Measurements from ENCODE around the gene PRODH2. TPM values are rescaled to one million over a fixed set of nuclear protein-coding genes. Genes with fewer than 3 reads are reported as not detected.

The PRODH2 gene
- total RNA-seq, 2 donors from 2014 or later: 0.13 TPM; not detected in 1

DNA sequence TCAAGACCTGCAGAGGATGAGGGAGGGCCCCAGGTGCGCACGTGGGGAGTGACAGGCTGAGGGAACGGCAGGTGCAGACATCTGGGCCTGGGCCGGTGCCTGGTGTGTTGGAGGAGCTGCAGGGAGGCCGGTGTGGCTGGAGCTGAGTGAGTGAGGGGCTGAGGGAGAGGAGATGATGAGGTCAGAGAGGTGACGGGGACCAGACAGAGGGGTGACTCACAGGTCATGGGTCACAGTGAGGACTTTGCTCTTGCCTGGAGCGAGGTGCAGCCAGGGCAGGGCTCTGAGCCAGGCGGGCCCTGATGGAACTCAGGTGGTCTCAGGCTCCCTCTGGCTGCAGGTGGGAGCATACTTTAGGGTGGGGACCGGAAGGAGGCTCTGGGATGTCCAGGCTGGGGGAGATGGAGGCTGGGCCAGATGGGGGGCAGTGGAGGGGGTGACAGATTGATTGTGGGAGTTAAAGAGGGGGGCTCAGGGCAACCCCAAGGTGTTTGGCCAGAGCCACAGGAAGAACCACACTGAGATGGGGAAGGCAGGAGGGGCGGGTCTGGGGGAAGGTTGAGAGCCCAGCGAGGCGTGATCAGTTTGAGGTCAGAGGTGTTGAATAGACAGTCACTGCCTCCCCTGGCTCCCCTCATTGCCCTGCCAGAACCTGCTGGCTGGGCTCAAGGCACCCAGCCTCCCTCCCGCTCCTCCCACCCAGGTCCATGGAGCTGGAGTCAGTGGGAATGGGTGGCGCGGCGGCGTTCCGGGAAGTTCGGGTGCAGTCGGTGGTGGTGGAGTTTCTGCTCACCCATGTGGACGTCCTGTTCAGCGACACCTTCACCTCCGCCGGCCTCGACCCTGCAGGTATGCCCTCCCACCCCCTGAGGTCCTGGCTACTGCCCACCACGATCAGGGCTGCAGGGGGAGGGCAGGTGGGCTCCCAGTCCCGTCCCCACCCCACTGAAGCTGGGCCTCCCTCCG lies 28.9 kb downstream of the PRODH2 start:
- Mint-ChIP-seq H3K36me3 (ENCODE audit: low read depth) (no peaks in the 10 kb centered on the region), H3K4me3 (no peak overlapping the region), H3K4me1 (no peaks in the 10 kb centered on the region), H3K27me3 (no peaks in the 10 kb centered on the region), H3K27ac (no peak overlapping the region), H3K9me3 (no peaks in the 10 kb centered on the region)
- no peak for ATAC-seq (replicated peaks)

DNA sequence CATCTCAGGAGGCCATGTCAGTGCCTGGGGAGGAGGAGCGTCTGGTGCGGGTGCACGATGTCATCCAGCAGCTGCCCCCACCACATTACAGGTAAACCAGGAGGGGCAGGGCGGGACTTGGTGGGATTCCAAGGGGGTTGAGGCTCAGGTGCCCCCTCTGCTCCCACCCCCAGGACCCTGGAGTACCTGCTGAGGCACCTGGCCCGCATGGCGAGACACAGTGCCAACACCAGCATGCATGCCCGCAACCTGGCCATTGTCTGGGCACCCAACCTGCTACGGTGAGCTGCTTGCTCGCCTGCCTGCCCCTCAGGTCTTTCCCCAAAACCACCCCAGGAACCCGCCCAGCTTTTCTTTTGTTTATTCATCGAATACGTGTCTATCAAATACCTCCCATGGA lies 30.1 kb downstream of the PRODH2 start:
- Mint-ChIP-seq H3K9me3 (no peaks in the 10 kb centered on the region), H3K27me3 (no peaks in the 10 kb centered on the region), H3K36me3 (ENCODE audit: low read depth) (no peaks in the 10 kb centered on the region), H3K4me1 (no peaks in the 10 kb centered on the region), H3K27ac (no peak overlapping the region), H3K4me3 (no peak overlapping the region)
- ATAC-seq (replicated peaks): no peak

DNA sequence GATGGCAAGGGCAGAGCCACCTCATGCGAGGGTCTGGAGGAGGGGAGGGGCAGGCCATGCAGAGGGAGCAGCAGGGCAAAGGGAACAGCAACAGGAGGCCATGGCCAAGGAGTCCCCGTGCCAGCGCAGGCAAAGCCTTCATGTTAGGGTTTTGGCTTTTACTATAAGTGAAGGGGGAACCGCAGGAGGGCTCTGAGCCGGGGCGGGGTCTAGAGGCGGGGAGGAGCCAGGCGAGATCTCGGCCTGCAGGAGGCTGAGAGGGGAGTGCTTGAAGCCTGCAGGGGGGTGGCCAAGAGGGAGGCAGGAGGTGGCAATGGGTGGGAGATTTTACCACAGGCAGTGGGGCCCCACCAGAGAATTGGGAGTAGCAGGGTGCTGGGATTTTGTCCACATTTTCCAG lies 31.0 kb downstream of the PRODH2 start:
- no peaks in the 10 kb centered on the region for H3K9me3 Mint-ChIP-seq
- H3K4me1 Mint-ChIP-seq: peaks cover 2% of the 10 kb centered on the region
- ATAC-seq (replicated peaks): no peak
- H3K27ac Mint-ChIP-seq: no peak overlapping the region
- H3K27me3 Mint-ChIP-seq: no peaks in the 10 kb centered on the region
- H3K36me3 Mint-ChIP-seq (ENCODE audit: low read depth): no peaks in the 10 kb centered on the region
- no peak overlapping the region for H3K4me3 Mint-ChIP-seq

DNA sequence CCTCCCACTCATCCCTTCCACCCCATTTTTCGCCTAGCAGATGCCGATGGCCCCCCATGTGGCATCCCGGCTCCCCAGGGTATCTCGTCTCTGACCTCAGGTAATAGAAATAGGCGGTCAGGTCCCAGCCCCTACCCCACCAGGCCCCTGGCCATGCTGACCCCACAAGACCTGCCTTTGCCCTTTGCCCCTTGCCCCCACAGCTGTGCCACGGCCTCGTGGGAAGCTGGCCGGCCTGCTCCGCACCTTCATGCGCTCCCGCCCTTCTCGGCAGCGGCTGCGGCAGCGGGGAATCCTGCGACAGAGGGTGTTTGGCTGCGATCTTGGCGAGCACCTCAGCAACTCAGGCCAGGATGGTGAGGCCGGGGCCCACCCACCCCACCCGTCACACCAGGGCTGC lies 31.9 kb downstream of the PRODH2 start:
- Mint-ChIP-seq H3K9me3 (no peaks in the 10 kb centered on the region), H3K27ac (no peak overlapping the region), H3K36me3 (ENCODE audit: low read depth) (no peaks in the 10 kb centered on the region), H3K4me1 (peaks cover 4% of the 10 kb centered on the region), H3K27me3 (no peaks in the 10 kb centered on the region), H3K4me3 (no peak overlapping the region)
- no peak for ATAC-seq (replicated peaks)

DNA sequence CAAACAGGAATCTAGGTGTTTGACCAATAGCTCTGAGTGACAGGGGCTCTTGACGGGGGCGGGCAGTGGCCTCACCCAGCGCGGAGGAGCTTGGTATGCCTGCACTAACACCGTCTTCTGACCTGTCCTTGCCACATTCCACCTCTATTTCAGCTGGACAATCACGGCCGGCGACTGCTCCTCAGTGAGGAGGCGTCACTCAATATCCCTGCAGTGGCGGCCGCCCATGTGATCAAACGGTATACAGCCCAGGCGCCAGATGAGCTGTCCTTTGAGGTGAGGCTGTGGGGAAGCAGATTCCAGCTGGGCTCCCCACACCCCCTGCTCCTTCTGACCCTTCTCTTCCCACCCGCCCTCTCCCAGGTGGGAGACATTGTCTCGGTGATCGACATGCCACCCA lies 32.6 kb downstream of the PRODH2 start:
- no peak for ATAC-seq (replicated peaks)
- no peak overlapping the region for H3K27ac Mint-ChIP-seq
- H3K9me3 Mint-ChIP-seq: no peaks in the 10 kb centered on the region
- no peak overlapping the region for H3K4me3 Mint-ChIP-seq
- H3K4me1 Mint-ChIP-seq: peaks cover 4% of the 10 kb centered on the region
- no peaks in the 10 kb centered on the region for H3K27me3 Mint-ChIP-seq
- H3K36me3 Mint-ChIP-seq (ENCODE audit: low read depth): no peaks in the 10 kb centered on the region

DNA sequence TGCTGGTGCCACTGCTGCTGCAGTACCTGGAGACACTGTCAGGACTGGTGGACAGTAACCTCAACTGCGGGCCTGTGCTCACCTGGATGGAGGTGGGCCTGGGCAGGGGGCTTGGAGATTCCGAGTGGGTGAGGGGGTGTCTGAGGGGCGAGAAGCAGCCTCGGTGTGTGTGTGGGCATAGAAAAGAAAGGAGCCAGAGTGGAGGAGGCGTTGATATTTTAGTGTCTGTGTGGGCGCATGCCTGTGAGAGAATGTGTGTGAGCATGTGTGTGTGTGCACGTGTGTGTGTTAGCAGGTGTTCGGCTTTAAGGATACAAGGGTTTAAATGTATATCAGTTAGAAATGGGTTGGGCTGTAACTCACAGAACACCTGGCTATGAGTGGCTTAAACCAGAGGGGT lies 33.6 kb downstream of the PRODH2 start:
- Mint-ChIP-seq H3K9me3 (no peaks in the 10 kb centered on the region), H3K36me3 (ENCODE audit: low read depth) (no peaks in the 10 kb centered on the region), H3K4me3 (no peak overlapping the region), H3K27ac (peak overlapping the region; percentile 25), H3K4me1 (peaks cover 9% of the 10 kb centered on the region), H3K27me3 (no peaks in the 10 kb centered on the region)
- ATAC-seq (replicated peaks): no peak

DNA sequence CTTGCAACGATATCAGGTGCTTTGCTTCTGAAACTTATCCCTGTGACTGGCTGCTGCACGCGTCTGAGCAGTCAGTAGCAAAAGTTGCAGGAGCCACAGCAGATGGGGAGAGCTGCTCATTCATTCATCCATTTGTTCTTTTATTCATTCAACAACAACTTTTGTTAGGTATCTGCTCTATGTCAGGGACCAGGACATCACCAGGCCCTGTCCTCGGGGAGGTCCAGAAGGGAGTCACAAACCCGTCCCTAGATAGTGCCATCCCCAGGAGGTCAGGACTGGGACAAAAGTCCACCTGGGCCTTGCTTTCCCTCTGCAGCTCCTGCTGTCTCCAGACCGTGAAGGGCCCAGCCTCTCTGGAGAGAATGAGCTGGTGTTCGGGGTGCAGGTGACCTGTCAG lies 34.7 kb downstream of the PRODH2 start:
- H3K9me3 Mint-ChIP-seq: no peaks in the 10 kb centered on the region
- no peaks in the 10 kb centered on the region for H3K36me3 Mint-ChIP-seq (ENCODE audit: low read depth)
- ATAC-seq (replicated peaks): no peak
- no peak overlapping the region for H3K4me3 Mint-ChIP-seq
- no peaks in the 10 kb centered on the region for H3K27me3 Mint-ChIP-seq
- H3K27ac Mint-ChIP-seq: no peak overlapping the region
- peaks cover 9% of the 10 kb centered on the region for H3K4me1 Mint-ChIP-seq

DNA sequence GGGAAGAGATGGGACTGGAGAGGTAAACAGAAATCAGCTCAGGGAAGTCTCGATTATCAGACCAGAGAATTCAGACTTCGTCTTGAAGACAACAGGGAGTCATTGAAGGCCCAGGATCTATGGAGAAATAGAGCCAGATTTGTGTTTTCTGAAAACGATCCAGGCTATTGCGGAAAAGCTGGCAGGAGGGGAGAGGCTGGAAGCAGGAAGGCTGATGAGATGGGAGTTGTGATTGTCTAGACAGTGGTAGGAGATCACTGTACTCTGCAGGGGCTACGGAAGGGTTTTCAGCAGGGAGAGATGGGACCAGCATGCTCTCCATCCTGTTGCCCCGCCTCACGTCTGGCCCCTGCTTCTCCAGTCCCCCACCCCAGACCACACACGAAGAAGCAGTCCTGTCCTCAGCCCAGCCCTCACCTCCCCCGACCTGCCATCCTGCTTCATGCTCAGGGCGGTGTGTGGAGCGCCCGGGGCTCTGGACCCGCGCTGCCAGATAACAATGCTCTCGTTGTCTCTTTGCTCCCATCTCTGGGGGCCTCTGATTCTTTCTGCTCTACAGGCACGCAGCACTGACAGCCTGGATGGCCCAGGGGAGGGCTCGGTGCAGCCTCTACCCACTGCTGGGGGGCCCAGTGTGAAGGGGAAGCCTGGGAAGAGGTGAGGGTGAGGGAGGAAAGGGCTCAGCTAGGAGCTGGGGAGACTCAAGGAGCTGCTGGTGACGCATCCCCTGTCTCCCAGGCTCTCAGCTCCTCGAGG lies 35.4 kb downstream of the PRODH2 start:
- peak overlapping the region; percentile 81 for H3K4me3 Mint-ChIP-seq
- no peaks in the 10 kb centered on the region for H3K27me3 Mint-ChIP-seq
- no peaks in the 10 kb centered on the region for H3K36me3 Mint-ChIP-seq (ENCODE audit: low read depth)
- H3K27ac Mint-ChIP-seq: no peak overlapping the region
- H3K4me1 Mint-ChIP-seq: peaks cover 9% of the 10 kb centered on the region
- no peak for ATAC-seq (replicated peaks)
- H3K9me3 Mint-ChIP-seq: no peaks in the 10 kb centered on the region

DNA sequence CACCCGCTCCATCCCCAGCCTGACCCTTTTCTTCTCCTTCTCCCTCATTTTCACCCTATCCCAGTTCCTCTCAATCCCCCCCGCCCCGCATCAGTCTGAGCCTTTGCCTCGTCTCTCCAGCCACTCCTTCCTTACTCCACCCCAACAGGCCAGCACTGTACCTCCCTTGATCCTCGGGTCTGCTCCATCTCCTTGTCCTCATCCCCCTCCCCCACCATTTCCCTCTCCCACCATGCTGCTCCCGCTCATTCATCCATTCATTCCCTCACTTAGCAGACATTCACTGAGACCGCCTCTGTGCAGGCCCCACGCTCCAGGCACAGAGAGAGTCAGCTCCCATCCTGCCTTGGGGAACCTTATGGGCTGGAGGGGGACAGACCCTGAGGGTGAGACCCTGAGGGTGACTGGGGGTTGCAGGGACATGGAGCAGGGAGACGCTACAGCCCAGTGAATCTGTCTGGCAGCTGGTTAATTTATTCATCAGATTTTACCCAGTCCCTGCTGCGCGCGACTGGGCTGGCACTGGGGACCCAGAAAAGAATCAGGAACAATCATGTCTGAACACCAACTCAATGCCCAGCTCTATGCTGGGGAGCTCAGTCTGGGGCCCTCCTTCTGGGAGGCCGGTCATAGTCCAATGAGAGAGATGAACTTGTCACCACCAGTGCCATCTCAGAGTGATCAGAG lies 36.4 kb downstream of the PRODH2 start:
- Mint-ChIP-seq H3K4me3 (peak overlapping the region; percentile 81), H3K36me3 (ENCODE audit: low read depth) (no peaks in the 10 kb centered on the region)

DNA sequence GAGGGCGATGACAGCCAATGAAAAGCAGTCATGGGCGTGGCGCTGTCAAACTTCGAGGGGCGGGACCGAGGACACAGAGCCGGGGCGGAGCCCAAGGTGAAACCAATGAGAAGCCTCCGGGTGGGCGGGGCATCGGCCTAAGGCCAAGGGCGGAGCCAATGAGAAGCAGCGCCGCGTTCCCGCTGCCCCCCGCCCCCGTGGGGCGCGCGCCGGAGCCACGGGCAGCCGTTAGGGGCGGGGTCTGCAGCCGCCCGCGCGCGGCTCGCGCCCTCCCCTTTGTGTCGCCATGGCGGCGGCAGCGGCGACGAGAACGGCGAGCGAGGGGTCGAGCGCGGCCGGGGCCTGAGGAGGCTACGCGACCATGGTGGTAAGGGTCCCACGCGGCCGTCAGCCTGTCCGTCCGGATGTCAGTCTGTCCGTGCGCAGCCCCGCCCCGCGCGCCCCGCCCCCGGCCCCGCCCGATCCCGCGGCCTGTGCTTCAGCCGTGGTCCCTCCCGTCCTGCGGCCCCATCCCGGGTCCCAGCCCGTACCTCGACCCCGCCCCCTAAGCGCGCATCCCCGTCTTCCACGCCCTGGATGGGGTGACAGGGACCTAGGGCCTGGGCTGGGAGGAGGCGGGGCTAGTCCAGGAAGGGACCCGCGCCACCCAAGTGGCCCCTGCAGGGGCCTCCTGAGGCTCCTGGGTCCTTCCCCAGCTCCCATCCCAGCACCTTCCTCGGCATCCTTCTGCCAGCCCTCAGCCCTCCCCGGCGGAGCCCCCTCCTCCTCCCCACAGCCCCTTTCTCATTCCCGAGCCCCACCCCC lies 37.1 kb downstream of the PRODH2 start, which contains the start of gene ARHGAP33:
ARHGAP33 (plus strand) TSS at position 267 of the 804 bp plus-strand sequence; CDS start at position 362, 95 bp downstream.
- Mint-ChIP-seq H3K27ac (peak within 1 kb of the TSS; percentile 41), H3K4me3 (peak within 1 kb of the TSS; percentile 81), H3K9me3 (no peaks in the 10 kb centered on the region), H3K27me3 (no peaks in the 10 kb centered on the region), H3K36me3 (ENCODE audit: low read depth) (no peaks in the 10 kb centered on the region), H3K4me1 (peaks cover 9% of the 10 kb centered on the region)
- peak; percentile 97 for ATAC-seq (replicated peaks)

More for the DNA sequence above, 36.4 kb downstream of the PRODH2 start:
- ATAC-seq (replicated peaks): no peak
- no peaks in the 10 kb centered on the region for H3K9me3 Mint-ChIP-seq
- no peaks in the 10 kb centered on the region for H3K27me3 Mint-ChIP-seq
- peaks cover 9% of the 10 kb centered on the region for H3K4me1 Mint-ChIP-seq
- peak overlapping the region; percentile 41 for H3K27ac Mint-ChIP-seq

DNA sequence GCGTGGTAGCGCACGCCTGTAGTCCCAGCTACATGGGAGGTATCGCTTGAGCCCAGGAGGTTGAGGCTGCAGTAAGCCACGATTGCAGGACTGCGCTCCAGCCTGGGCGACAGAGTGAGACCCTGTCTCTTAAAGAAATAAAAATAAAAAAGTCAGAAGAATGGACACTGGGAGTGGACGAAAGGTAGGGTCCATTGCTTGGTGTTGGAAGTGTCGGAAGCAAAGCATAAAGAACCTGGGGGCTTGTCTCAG lies 37.7 kb downstream of the PRODH2 start:
- Mint-ChIP-seq H3K27me3 (no peaks in the 10 kb centered on the region), H3K27ac (no peak overlapping the region), H3K9me3 (no peaks in the 10 kb centered on the region), H3K4me3 (peak overlapping the region; percentile 81), H3K4me1 (peaks cover 9% of the 10 kb centered on the region), H3K36me3 (ENCODE audit: low read depth) (no peaks in the 10 kb centered on the region)
- no peak for ATAC-seq (replicated peaks)

DNA sequence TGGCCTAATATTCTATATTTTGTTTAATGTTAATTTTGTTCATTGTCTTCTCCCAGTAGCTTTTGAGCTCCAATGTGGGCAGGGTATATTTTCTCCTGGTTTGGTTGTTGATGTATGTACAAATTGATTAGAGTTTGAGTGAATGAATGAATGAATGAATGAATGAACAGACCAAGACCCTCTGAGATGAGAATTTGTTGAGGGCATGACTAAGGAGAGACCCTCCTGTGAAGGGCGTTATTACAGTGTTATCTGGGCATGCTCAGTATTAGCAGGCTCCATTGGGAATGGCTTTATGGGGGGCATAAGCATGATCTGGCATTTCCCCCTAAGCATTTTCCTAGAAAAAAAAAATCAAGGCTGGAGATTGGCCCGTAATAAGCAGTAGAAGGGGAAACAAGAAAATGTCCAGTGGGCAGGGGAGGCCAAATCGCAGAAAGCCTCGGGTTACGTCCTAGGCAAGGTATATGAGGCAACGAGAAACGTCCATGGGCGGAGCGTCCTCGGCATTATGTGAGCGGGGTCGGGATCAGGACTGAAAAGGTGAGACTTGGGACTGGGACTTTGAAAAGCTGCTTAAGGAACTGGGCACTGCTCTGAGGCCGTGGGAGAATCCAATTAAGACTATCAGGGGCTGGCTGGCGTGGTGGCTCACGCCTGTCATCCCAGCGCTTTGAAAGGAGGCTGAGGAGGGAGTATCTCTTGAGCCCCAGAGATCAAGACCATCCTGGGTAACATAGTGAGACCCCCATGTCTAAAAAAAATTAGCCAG lies 38.2 kb downstream of the PRODH2 start:
- no peaks in the 10 kb centered on the region for H3K9me3 Mint-ChIP-seq
- H3K4me3 Mint-ChIP-seq: peak overlapping the region; percentile 81
- H3K27ac Mint-ChIP-seq: no peak overlapping the region
- no peak for ATAC-seq (replicated peaks)
- no peaks in the 10 kb centered on the region for H3K36me3 Mint-ChIP-seq (ENCODE audit: low read depth)
- H3K4me1 Mint-ChIP-seq: peaks cover 9% of the 10 kb centered on the region
- H3K27me3 Mint-ChIP-seq: no peaks in the 10 kb centered on the region

DNA sequence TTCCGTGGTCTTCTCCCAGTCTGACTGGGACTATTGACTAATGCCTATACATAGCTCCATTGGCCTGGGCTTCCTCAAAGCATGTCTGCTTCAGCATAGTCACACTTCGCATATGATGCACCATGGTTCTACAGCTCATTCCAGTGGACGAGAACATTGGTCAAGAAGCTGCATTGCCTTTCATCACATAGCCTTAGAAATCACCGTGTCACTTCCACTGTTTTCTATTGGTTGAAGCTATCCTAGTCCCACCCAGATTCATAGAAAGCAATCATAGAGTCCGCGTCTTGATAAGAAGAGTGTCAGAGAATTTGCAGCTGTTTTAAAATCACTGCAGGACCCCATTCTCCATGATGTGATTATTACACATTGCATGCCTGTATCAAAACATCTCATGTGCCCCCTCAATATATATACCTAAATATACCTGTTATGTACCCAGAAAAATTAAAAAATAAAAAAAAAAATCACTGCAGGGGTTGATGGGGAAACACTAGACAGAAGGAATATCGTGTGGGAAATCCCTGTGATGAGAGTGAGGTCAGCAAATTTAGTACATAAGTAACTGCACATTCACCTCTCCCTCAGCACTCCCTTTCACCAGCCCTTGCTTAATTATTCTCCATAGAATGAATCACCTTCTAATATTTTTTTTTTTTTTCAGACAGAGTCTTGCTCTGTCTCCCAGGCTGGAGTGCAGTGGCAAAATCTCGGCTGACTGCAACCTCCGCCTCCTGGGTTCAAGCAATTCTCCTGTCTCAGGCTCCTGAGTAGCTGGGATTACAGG lies 39.4 kb downstream of the PRODH2 start:
- no peak for ATAC-seq (replicated peaks)
- peaks cover 9% of the 10 kb centered on the region for H3K4me1 Mint-ChIP-seq
- peaks cover 11% of the 10 kb centered on the region for H3K36me3 Mint-ChIP-seq (ENCODE audit: low read depth)
- H3K9me3 Mint-ChIP-seq: no peaks in the 10 kb centered on the region
- H3K27ac Mint-ChIP-seq: no peak overlapping the region
- no peak overlapping the region for H3K4me3 Mint-ChIP-seq
- no peaks in the 10 kb centered on the region for H3K27me3 Mint-ChIP-seq

All from activated T-helper 17 cell treated with anti-CD3 and anti-CD28 coated beads, Interleukin-2, amount 50 U/mL, for 72 hours (primary cell).